Fibroblast of skin of scalp (primary cell): ENCODE data around the gene TRAT1. TPM values are rescaled to one million over a fixed set of nuclear protein-coding genes. Genes with fewer than 3 reads are reported as not detected.
"Not testable (repeated sequence)": the region's sequence is repeated elsewhere in the genome, so short reads cannot be mapped to it uniquely, and the experiment has no call there.

Source experiments
- DNase-seq: peaks from one replicate; pipeline ENCODE4 v3.0.0-alpha.2; 2013
- polyA plus RNA-seq, 2 experiments: library from polyadenylated mRNA; unstranded; fragments of 120-200 nt; gene quantifications; one replicate each; pipeline ENCODE4 v1.2.1, GENCODE V29; 2013; ENCODE audit not compliant: insufficient read length in 2 of 2

The TRAT1 gene
- not detected for polyA plus RNA-seq (2013, experiment 1 of 2; ENCODE audit: insufficient read length)
- polyA plus RNA-seq (2013, experiment 2 of 2; ENCODE audit: insufficient read length): not detected

- DNase-seq: no peak
Observed at GRCh38 chr3:108822123-108822897, at the start of gene TRAT1. TRAT1 (plus strand) TSS chr3:108822786; CDS start chr3:108822928, 142 bp downstream.

- no peak for DNase-seq
Observed at GRCh38 chr3:108775649-108776048, 46.9 kb upstream of the TRAT1 start.

- no peak for DNase-seq
Observed at GRCh38 chr3:108779496-108779895, 43.1 kb upstream of the TRAT1 start.

GRCh38 chr3:108780235-108780634 is 42.4 kb upstream of the TRAT1 start:
- no peak for DNase-seq

GRCh38 chr3:108791473-108791872 is 31.1 kb upstream of the TRAT1 start:
- DNase-seq: no peak

GRCh38 chr3:108804437-108804836 is 18.1 kb upstream of the TRAT1 start:
- no peak for DNase-seq

- no peak for DNase-seq
Observed at GRCh38 chr3:108804966-108805365, 17.6 kb upstream of the TRAT1 start.

GRCh38 chr3:108806316-108806715 is 16.3 kb upstream of the TRAT1 start:
- no peak for DNase-seq

GRCh38 chr3:108818404-108818803 is 4.2 kb upstream of the TRAT1 start:
- no peak for DNase-seq

- no peak for DNase-seq
Observed at GRCh38 chr3:108820586-108820985, 2.0 kb upstream of the TRAT1 start.

GRCh38 chr3:108823227-108823626 is 641 bp downstream of the TRAT1 start:
- no peak for DNase-seq

- not testable (repeated sequence) for DNase-seq
Observed at GRCh38 chr3:108823803-108824202, 1.2 kb downstream of the TRAT1 start.

- no peak for DNase-seq
Observed at GRCh38 chr3:108826309-108827187, 4.0 kb downstream of the TRAT1 start.

GRCh38 chr3:108830381-108830780 is 7.8 kb downstream of the TRAT1 start:
- no peak for DNase-seq

- DNase-seq: no peak
Observed at GRCh38 chr3:108830991-108831614, 8.5 kb downstream of the TRAT1 start.

GRCh38 chr3:108833611-108834010 is 11.0 kb downstream of the TRAT1 start:
- no peak for DNase-seq

GRCh38 chr3:108834551-108834950 is 12.0 kb downstream of the TRAT1 start:
- DNase-seq: no peak

- DNase-seq: no peak
Observed at GRCh38 chr3:108835101-108835500, 12.5 kb downstream of the TRAT1 start.

- no peak for DNase-seq
Observed at GRCh38 chr3:108838436-108838835, 15.8 kb downstream of the TRAT1 start.

- no peak for DNase-seq
Observed at GRCh38 chr3:108845709-108846293, 23.2 kb downstream of the TRAT1 start.

GRCh38 chr3:108847187-108847586 is 24.6 kb downstream of the TRAT1 start:
- no peak for DNase-seq

- no peak for DNase-seq
Observed at GRCh38 chr3:108849075-108849474, 26.5 kb downstream of the TRAT1 start.

- no peak for DNase-seq
Observed at GRCh38 chr3:108861401-108861800, 38.8 kb downstream of the TRAT1 start.
